GM21381 (cell line): ENCODE data around the gene NYAP2.
A peak's percentile ranks its signal among the peaks of the same experiment; 100 is the strongest.

Experiments used
- ATAC-seq: cut with Tn5 transposase; IDR thresholded peaks from one replicate; pipeline ENCODE4 v1.9.1; 2021; ENCODE audit warnings: mild to moderate bottlenecking, moderate library complexity; ENCODE audit not compliant: unreplicated experiment

The NYAP2 gene

GRCh38 chr2:225543626-225544025 lies 144.1 kb downstream of the NYAP2 start:
- no peak for ATAC-seq

GRCh38 chr2:225556461-225556860 lies 157.0 kb downstream of the NYAP2 start:
- ATAC-seq = no peak

- ATAC-seq = no peak
These were observed 159.0 kb downstream of the NYAP2 start for GRCh38 chr2:225558399-225559071.

GRCh38 chr2:225559072-225559415 lies 159.5 kb downstream of the NYAP2 start:
- ATAC-seq = no peak

- ATAC-seq = no peak
These were observed 167.3 kb downstream of the NYAP2 start for GRCh38 chr2:225566798-225567197.

GRCh38 chr2:225569995-225570394 lies 170.5 kb downstream of the NYAP2 start:
- no peak for ATAC-seq

GRCh38 chr2:225573603-225574002 lies 174.1 kb downstream of the NYAP2 start:
- no peak for ATAC-seq

GRCh38 chr2:225574582-225575138 lies 175.2 kb downstream of the NYAP2 start:
- ATAC-seq = no peak

- no peak for ATAC-seq
These were observed 181.6 kb downstream of the NYAP2 start for GRCh38 chr2:225581135-225581534.

GRCh38 chr2:225581906-225582305 lies 182.4 kb downstream of the NYAP2 start:
- ATAC-seq = no peak

GRCh38 chr2:225582355-225583116 lies 183.0 kb downstream of the NYAP2 start:
- no peak for ATAC-seq

- ATAC-seq = no peak
These were observed 185.3 kb downstream of the NYAP2 start for GRCh38 chr2:225584796-225585195.

- ATAC-seq = no peak
These were observed 191.4 kb downstream of the NYAP2 start for GRCh38 chr2:225590932-225591331.

GRCh38 chr2:225597911-225598310 lies 198.4 kb downstream of the NYAP2 start:
- ATAC-seq = no peak

GRCh38 chr2:225598426-225598825 lies 198.9 kb downstream of the NYAP2 start:
- ATAC-seq = no peak

GRCh38 chr2:225598897-225599296 lies 199.4 kb downstream of the NYAP2 start:
- ATAC-seq = no peak

- ATAC-seq = no peak
These were observed 200.3 kb downstream of the NYAP2 start for GRCh38 chr2:225599856-225600255.

- no peak for ATAC-seq
These were observed 200.9 kb downstream of the NYAP2 start for GRCh38 chr2:225600444-225600843.

- peak; percentile 56 for ATAC-seq
These were observed 201.4 kb downstream of the NYAP2 start for GRCh38 chr2:225600865-225601264.

GRCh38 chr2:225602205-225602604 lies 202.7 kb downstream of the NYAP2 start:
- ATAC-seq = no peak

- no peak for ATAC-seq
These were observed 208.6 kb downstream of the NYAP2 start for GRCh38 chr2:225608136-225608535.

GRCh38 chr2:225612636-225613035 lies 213.1 kb downstream of the NYAP2 start:
- ATAC-seq = no peak
